Stimulated activated CD4-positive, alpha-beta T cell treated with anti-CD3 and anti-CD28 coated beads, Interleukin-4, amount 100 ng/mL, for 48 hours (primary cell): Measurements from ENCODE around the gene KCNQ4.

Experiments used
- DNase-seq, 2 donors: peaks; one replicate each; pipeline ENCODE4 v3.0.0-alpha.2; 2020; ENCODE audit warnings: low read depth in 2 of 2

Gene KCNQ4

DNA sequence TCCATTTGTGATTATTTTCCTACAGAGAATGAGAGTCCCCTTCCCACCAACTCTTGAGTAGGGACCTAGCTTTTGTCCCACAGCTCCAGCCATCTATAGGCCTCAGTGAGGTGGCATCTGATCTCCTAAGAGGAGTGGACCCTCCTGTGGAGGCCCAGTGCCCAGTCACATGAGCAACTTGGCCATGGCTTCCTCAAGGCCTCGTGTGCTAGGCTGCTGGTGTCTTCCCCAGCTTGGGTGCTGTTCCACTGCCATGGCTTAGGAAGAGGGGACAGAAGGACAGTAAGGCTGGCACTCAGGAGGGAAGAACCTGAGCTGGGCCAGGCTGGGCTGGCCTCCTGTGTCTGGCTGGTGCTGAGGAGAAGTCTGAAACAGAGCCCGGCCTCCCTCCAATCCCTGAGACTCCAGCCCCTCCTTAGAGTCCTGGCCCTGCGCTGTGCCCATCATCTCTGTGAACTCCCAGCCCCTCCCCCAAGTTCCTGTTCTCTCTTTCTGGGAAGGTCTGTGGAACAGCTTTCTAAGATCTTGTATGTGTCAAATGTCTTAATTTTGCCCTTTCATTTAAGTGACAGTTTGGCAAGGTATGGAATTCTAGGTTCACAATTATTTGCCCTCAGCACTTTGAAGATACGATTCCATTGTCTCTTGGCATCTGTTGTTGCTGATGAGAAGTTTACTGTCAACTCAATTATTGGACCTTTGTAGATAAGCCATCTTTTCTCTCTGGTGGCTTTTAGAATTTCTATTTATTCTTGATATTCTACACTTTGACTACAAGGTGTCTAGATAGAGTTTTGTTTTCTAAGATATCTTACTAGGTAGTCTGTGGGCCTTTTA, 7.1 kb upstream of the KCNQ4 start:
- no peak for DNase-seq

DNA sequence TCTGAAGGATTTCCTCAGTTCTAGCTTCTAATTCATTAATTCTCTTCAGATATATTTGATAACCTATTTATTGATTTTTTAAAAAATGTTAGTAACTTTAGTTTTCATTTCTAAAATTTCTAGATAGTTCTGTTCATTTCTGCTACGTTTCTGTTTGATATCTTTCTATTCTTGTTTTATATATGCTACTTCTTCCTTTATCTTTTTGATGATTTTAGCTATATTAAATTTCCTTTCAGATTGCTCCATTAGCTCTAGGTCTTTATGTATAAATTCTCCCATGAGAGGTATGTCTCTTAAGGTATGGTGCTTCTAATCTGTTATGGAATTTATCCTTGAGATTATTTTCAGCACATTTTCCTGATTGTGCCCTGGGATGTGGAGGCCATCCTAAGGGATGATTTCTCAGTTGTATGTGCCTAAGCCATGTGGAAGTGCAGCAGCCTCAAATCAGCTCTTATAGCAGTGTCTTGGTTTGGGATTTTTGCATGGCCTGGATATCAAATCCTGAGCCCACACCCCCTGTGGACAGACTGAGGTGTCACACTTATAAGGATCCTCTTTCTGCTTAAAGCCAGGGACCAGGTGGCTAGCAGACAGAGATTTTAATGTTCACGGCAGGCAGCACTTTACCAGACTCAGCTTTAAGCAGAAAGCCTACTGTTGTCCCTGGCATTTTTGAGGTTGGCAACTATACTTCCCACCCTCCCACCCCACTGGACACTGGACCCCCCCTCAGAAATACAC, 6.2 kb upstream of the KCNQ4 start:
- no peak for DNase-seq

DNA sequence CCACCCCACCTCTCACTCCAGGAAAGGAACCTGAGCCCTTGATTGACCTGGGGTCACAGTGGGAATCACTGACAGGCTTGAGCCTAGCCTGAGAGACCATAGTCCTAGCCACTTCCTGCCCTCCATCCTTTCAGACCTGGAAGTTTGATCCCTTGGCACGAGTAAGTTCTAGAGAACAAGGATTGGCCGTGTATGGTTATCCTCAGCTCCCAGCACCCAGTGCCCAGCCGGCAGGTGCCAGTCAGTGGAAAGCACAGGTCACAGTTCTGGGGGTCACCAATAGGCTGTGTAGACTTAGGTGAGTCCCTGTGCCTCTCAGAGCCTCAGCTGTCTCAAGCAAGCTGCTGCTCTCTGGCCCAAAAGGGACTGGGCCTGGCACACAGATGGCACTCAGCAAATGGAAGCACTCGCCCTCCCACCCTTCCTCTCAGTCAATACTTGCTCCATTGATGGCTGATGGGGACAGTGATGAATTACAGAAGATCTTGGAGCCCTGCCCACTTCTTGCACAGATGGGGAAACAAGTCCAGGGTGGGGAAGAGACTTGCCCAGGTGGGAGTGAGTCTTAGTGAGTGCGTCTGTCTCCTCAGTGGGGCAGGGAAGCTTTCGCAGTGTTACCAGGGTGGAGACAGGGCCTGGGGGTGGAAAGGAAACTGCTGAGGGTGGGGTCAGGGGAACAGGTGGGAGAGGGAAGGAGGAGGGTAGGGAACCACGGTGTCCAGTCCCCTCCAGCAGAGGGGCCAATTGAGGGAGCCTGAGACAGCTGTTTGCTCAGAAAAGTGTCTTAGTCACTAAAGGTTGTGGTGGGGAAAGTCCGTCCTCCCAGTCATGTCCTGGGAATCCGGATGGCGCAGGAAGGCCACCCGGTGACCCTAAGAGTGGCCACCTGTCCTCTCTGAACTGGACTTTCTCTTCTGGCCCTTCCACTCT, 2.6 kb upstream of the KCNQ4 start:
- DNase-seq = no peak

DNA sequence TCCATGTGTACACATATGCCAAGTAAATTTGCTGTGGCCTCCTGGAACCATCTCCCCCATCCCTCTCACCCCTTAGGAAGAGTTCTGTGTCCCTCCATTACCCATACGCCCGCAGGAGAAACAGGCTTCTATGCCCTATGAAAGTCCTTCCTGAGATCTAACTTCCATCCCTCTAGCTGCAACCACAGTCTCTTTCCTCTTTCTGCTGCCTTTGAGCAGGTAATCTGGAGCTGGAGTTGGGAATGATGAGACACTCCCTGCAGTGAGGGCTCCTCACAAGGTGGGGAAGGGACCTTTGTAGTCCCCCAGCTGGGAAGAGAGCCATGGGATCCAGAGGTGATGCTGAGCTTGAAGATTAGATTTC, 2.0 kb upstream of the KCNQ4 start:
- no peak for DNase-seq

DNA sequence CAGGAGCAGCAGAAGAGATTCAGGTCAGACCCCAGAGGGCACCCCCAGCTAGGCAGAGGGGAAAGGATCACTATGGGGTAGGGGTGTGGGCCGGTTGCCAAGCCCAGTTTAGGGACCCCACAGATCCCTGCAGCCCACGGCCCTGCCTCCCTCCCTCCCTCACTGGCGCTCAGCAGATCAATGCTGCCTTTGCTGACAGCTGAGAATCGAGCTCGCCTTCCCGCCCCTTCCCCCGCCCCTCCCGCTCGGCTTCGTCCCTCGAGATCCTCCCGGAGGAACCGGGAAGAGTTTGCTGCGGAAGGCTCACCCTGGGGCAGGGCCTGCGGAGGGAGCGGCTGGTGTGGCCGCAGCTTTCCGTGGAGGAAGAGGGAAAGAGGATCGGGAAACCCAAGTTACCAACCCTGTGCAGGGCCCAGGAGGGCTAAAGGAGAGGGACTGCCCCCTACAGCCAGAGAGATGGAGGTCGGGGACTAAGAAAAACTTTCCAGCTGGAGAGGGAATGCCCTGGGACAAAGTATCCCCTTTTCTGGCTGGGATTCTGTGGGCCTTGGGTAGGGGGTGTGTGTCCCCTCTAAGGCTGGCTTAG, 1.1 kb upstream of the KCNQ4 start:
- no peak for DNase-seq

DNA sequence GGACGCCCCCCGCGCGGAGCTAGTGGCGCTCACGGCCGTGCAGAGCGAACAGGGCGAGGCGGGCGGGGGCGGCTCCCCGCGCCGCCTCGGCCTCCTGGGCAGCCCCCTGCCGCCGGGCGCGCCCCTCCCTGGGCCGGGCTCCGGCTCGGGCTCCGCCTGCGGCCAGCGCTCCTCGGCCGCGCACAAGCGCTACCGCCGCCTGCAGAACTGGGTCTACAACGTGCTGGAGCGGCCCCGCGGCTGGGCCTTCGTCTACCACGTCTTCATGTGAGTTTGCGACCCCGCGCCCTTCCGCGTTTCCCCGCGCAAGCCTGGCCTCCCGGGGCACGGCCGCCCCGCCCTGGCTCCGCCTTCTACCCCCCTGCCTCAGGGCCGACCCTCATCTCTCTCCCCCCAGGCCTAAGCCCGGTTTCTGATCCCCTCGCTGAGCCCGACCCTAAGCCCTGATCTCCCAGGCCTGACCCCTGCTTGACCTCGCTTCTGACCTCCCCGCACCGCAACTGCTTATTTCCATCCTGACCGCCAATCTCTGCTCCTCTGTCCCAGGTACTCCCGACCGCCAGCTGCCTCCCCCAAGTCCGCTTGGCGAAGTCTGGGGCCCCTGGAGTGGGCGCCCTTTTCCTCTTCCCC, 669 bp downstream of the KCNQ4 start:
- DNase-seq = no peak

DNA sequence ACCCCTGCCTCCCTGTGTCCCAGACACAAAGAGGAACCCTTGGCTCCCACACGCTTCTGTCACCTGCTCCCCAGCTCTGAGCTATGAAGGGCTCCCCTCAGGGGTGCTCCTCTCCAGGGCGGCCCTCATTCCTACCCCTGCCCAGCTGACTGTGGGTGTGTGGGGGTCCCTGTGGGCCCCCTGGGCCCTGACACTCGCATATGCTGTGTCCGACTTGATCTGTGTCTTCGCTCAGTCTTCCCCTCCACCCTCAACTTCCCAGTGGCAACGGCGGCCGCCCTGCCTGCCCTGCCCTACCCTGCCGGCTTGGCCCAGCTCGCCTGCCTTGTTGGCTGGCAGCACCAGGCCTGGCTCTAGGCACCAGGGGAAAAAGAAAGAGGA, 1.2 kb downstream of the KCNQ4 start:
- no peak for DNase-seq

DNA sequence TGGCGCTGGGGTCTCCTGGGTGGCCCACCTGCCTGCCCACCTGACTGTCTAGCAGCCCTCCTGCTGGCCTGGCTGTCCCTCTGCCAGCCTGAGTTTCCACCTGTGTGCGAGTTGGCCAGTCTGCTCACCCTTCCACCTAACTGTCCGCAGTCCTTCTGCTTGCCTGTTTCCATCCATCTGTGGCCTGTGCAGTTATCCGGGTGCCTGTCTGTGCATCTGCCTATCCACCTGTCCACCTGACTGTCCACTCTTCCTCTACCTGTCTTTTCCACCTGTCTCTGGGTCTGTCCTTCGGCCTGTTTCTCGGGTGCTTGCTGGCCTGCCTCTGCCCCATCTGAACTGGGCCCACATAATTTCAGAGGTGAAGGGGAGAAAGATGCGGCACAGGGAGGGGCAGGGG, 1.9 kb downstream of the KCNQ4 start:
- no peak for DNase-seq

DNA sequence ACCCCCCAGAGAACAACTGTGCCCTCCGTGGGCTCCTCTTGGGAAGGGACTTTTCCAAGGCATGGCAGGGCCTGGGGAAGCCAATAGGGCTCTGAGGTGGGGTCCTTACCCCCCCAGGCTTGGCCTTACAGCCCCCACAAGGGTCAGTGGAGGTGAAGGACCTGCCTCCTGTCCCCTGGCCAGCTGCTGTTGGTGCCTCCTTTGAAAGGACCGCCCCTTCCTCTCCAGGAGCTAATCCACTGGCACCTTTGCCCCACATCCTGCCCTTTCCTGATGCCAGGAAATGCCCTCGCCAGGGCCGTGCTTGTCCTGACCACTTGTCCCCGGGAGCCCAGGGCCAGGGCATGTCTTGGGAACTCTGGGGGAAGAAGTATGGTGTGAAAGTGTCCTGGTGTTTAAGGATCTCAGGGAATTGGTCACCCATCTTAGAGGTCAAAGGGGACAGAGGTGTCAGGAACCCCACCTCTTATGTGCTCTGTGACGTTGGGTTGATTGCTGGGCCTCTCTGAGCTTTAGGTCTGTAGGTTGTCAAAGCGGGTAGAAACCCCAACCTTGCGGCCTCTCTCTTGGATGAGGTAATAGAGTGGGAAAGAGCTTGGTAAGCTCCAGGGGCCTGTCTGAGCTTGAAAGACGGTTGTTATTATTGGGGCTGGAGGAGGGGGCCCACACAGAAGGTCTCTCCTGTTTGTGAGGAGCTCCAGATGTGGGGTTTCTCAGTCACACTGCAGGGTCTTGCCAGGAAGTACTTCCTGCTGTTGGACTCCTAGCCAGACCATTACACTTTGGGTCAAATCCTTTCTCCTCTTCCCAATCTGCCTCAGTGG, 2.8 kb downstream of the KCNQ4 start:
- DNase-seq = no peak

DNA sequence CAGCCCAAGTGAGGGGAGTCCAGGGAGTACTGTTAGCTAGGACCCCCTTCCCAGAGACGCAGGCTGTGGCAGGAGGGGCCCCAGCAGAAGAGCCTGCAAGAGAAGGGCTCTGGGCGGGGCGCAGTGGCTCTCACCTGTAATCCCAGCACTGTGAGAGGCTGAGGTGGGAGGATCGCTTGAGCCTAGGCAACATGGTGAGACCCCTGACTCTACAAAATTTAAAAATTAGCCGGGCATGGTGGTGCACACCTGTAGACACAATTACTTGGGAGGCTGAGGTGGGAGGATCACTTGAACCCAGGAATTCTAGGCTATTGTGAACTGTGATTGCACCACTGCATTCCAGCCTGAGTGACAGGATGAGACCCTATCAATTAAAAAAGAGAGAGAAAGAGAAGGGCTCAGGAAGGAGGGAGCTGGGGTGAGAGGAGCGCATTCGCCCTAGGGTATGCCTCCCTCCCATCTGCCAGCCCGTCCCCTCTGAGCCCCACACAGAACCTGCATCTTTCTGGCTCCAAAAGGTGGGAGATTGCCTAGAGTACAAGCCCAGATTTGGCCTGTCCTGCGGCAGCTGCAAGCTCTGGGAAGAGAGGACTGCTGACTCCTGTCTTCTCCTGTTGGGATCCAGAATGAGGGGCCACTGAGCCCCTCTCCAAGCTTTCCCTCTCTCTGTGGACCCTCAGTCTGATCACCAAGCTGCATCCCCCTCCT, 3.6 kb downstream of the KCNQ4 start:
- DNase-seq = no peak

DNA sequence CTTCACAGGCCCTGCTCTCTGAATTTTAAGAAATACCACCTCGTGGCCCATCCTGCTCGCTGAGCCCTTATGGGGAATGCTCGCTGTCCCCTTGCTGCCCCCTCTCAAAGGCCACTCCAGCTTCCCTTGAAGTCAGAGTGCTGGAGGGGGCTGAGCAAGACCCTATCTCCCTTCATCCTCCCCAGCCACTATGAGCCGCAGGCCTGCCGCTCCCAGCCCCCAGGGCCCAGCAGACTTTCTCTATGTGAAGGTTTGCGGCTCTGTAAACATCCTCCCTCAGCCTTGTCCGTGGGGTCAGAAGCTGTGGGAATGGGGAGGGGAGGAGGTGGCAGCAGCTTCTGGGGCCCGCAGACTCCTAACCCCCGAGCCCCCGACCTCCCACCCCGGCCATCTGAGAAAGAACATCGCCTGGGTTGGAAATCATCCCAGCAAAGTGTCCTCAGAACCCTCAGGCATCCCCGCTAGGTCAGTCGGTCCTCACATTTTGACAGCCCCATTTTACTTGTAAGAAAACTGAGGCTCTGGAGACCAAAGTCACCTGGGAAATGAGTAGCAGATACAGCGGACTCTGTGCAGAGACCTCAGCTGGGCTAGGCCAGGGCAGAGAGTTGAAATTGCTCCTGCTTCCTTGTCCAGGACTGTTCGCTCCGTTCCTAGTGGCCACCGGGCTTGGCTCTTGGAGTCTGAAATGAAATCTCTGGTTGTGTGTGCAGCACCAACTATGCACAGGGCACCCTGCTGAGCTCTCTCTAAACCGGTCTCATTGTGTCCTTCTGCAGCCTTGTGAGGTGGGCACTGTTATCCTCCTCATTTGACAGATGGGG, 4.4 kb downstream of the KCNQ4 start:
- no peak for DNase-seq

DNA sequence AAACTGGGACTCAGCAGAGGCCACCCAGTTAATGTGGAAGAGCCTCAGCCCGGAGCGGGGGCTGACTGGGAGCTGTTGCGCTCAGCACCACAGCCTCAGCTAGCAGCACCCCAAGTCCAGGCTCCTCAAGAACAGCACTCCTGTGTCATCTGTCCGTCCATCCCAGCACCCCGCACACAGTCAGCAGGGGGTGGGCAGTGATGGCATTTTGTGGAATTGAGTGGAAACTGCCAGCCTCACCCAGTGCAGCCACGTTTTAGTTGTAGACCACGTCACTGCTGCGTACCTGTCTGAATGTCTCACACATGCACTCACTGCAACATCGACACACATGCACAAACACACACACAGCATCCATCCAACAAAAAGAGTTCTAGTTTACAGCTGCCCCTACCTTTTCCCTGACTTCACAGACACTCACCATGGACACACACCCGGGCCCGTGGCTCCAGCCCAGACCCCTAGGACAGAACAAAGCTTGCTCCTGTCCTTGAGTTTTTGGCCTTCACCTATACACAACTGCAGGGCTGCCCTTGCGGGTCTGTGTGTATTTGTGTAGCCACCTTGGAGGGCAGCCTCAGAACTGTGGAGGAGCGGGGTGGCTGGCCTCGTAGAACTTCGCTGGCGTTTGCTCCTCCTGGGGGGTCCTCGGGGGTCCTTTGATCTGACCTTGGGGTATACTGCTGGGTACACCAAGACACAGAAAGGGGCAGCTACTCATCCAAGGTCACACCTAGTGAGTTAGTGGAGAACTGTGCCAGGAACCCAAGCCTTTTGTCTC, 5.2 kb downstream of the KCNQ4 start:
- no peak for DNase-seq

DNA sequence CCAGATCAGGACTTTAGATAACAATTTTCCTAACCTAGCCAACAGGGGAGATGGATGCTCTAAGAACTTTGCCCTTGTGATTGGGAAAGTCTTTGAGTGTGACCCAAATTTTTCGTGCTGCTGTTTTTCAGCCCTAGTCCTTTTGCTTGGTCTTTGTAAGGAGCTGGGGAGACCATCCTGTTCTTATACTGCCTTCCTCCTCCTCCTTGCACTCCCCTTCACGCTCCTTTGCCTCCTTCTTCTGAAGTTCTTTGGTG, 5.7 kb downstream of the KCNQ4 start:
- no peak for DNase-seq

DNA sequence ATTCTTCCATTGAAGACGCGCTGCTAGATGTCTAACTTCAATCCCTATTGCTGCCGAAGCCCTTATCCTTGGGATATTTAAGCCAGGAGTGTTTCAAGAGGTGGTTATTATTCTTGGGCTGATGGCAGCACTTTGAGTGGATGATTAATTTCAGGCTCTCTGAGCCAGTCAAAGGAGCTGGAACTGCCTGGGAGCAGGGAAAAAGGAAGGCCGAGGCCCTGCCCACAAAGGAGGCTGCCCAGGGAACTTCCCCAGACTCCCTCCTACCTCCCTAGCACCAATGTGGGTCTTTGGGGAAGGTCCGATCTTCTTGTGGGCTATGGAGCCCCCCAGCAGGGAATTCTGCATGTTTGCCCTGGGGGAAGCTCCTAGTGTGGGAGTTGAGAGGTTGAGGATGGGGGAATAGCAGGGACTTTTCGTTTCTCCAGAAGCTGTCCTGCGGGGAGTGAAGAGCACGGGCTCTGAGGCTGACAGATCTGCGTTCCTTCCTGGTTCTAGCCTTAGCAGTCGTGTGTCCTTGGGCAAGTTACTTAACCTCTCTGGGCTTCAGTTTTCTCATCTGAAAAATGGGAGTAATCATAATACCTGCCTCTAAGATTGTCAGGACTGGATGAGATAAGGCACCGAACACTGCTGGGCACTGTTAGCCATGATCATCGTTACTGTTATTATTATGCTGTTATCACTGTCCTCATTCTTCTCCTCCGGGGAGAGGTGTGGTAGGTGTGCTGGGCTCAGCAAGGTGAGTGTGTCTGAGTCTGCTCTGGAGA, 6.3 kb downstream of the KCNQ4 start:
- no peak for DNase-seq

DNA sequence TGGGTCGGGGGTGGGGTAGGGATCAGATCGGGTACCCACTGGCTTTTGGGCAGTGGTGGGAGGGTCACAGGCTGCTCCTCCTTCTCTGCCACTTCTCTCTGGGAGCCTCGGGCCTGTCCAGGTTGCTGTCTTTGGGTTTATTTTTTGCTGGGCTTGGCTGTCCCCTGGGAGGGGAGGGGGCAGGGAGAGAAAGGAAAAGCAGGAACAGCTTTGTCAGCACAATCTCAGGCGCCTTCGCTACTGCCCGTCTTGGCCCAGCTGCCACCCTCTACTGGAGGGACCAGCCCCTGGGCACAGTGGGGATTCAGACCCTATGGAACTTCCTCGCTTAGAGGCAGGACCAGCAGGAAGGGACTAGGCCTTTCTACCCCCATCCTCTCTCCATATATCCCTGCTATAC, 8.4 kb downstream of the KCNQ4 start:
- no peak for DNase-seq

DNA sequence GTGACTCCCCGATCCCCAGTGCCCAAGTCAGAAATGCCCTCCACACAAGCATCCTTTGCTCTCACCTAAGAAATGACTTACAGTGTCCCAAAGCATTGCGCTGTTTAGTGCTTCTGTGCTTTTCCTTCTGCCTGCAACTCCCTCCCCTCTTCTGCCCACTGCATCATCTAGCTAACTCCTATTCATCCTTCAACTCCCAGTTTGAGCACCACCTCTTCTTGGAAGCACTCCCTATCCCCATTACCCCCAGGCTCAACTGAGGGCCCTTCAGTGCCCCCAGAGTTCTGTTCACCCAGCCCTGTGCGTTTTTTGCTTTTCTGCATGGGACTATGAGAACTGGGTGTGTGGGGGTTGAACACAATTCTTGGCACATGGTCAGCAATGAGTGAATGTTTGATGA, 10.0 kb downstream of the KCNQ4 start:
- DNase-seq = no peak

DNA sequence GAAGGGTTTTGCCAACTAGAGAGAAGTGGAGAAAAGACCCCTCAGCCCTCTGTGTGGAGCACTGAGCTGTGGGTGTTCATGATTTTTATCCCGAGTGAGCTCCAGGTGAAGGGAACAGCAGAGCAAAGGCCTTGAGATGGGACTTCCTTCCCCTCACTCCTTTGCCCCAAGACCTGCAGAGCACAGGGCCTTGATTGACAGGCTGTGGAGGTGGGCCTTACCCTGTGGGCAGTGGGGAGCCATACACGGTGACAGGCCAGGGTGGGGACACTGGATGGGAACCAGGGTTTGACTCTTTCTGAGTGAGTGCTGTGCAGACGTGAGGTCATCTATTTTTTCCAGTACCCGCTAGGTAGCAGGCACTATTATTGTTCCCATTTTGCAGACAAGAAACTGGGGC, 10.5 kb downstream of the KCNQ4 start:
- no peak for DNase-seq
